ENCODE data around the gene GPR89A. TPM values are rescaled to one million over a fixed set of nuclear protein-coding genes. Genes with fewer than 3 reads are reported as not detected.
"Not testable (repeated sequence)": the region's sequence is repeated elsewhere in the genome, so short reads cannot be mapped to it uniquely, and the experiment has no call there.

The GPR89A gene
- total RNA-seq, 1 donor from 2014 or later, result 20.4 TPM

- DNase-seq (ENCODE audit: low spot score); intact Hi-C loops (cut with DNase I); ATAC-seq: not testable (repeated sequence)
Observed at GRCh38 chr1:145670995-145671745, 63.4 kb downstream of the GPR89A start.

GRCh38 chr1:145673217-145673616 lies 65.4 kb downstream of the GPR89A start:
- intact Hi-C loops (cut with DNase I); ATAC-seq: not testable (repeated sequence)

GRCh38 chr1:145684858-145685257 lies 77.1 kb downstream of the GPR89A start:
- ATAC-seq; intact Hi-C loops (cut with DNase I); DNase-seq (ENCODE audit: low spot score): not testable (repeated sequence)

More at GRCh38 chr1:145673217-145673616, 65.4 kb downstream of the GPR89A start:
- not testable (repeated sequence) for DNase-seq (ENCODE audit: low spot score)

GRCh38 chr1:145686078-145686477 lies 78.3 kb downstream of the GPR89A start:
- DNase-seq (ENCODE audit: low spot score); ATAC-seq; intact Hi-C loops (cut with DNase I): not testable (repeated sequence)

GRCh38 chr1:145688328-145688727 lies 80.5 kb downstream of the GPR89A start:
- ATAC-seq (no peak), DNase-seq (ENCODE audit: low spot score) (no peak)
- intact Hi-C loops (cut with DNase I), result no loop called here

GRCh38 chr1:145688924-145689323 lies 81.1 kb downstream of the GPR89A start:
- ATAC-seq, result no peak
- intact Hi-C loops (cut with DNase I), result no loop called here
- no peak for DNase-seq (ENCODE audit: low spot score)

GRCh38 chr1:145689922-145690321 lies 82.1 kb downstream of the GPR89A start:
- DNase-seq (ENCODE audit: low spot score), result no peak
- intact Hi-C loops (cut with DNase I), result no loop called here
- no peak for ATAC-seq

GRCh38 chr1:145690587-145691558 lies 83.1 kb downstream of the GPR89A start:
- no peak for DNase-seq (ENCODE audit: low spot score)
- intact Hi-C loops (cut with DNase I), result no loop called here
- peak; percentile 88 for ATAC-seq

- intact Hi-C loops (cut with DNase I), result no loop called here
- DNase-seq (ENCODE audit: low spot score) (no peak), ATAC-seq (no peak)
Observed at GRCh38 chr1:145692785-145693443, 85.1 kb downstream of the GPR89A start.

- intact Hi-C loops (cut with DNase I), result no loop called here
- ATAC-seq (no peak), DNase-seq (ENCODE audit: low spot score) (no peak)
Observed at GRCh38 chr1:145695821-145696629, 88.2 kb downstream of the GPR89A start.

- ATAC-seq, result no peak
- intact Hi-C loops (cut with DNase I), result no loop called here
- no peak for DNase-seq (ENCODE audit: low spot score)
Observed at GRCh38 chr1:145696630-145696960, 88.8 kb downstream of the GPR89A start.

GRCh38 chr1:145701306-145701862 lies 93.6 kb downstream of the GPR89A start:
- DNase-seq (ENCODE audit: low spot score), result no peak
- intact Hi-C loops (cut with DNase I), result no loop called here
- no peak for ATAC-seq

GRCh38 chr1:145702052-145702451 lies 94.3 kb downstream of the GPR89A start:
- intact Hi-C loops (cut with DNase I), result no loop called here
- no peak for DNase-seq (ENCODE audit: low spot score)
- no peak for ATAC-seq

GRCh38 chr1:145702826-145703225 lies 95.0 kb downstream of the GPR89A start:
- ATAC-seq, result no peak
- intact Hi-C loops (cut with DNase I), result no loop called here
- DNase-seq (ENCODE audit: low spot score), result no peak

GRCh38 chr1:145705622-145706021 lies 97.8 kb downstream of the GPR89A start:
- no peak for ATAC-seq
- intact Hi-C loops (cut with DNase I), result no loop called here
- no peak for DNase-seq (ENCODE audit: low spot score)

GRCh38 chr1:145706086-145706664 lies 98.4 kb downstream of the GPR89A start:
- no peak for DNase-seq (ENCODE audit: low spot score)
- ATAC-seq, result no peak
- intact Hi-C loops (cut with DNase I), result no loop called here

- ATAC-seq (no peak), DNase-seq (ENCODE audit: low spot score) (no peak)
- intact Hi-C loops (cut with DNase I), result no loop called here
Observed at GRCh38 chr1:145707183-145707867, 99.5 kb downstream of the GPR89A start, which contains the start of gene PDZK1. PDZK1 (minus strand) TSS chr1:145707368; CDS start chr1:145688021, 19,347 bp downstream.
